Glomerular endothelial cell (primary cell): ENCODE measurements around the gene GMDS. TPM values are rescaled to one million over a fixed set of nuclear protein-coding genes. Genes with fewer than 3 reads are reported as not detected.

Source experiments
- DNase-seq: peaks from one replicate; pipeline ENCODE4 v3.0.0-alpha.2; 2011; ENCODE audit warnings: low read depth, low spot score; ENCODE audit errors: extremely low read depth
- total RNA-seq: library from RNA; depleted of rRNA; stranded (reverse); fragments of >200 nt; gene quantifications from 2 replicates; pipeline ENCODE4 v1.2.3, GENCODE V29; 2015

GMDS gene
- total RNA-seq, 1 donor from 2014 or later = 26.3 TPM

GRCh38 chr6:1789092-1789491 lies 456.3 kb downstream of the GMDS start:
- no peak for DNase-seq

DNA sequence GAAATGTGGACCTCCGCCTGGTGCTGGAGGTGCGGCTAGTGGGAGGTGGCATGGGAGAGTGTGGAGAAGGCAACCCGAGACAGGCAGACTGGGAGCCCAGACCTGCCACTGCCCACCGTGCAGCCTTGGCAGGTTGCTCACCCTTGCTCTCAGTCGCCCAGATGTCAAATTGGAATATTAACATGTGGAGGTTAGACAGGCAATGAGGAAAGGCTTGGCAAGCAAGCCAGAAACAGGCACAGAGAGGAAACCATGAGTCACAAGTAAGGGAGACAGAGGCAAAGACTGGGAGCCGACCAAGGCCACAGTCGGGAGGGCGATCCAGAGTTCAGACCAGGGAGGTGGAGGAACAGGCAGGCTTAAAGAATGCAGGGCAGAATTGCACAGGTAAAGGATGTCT lies 457.5 kb downstream of the GMDS start:
- DNase-seq = no peak

- DNase-seq = no peak
These were observed 458.7 kb downstream of the GMDS start for GRCh38 chr6:1786455-1787453.

- no peak for DNase-seq
These were observed 461.0 kb downstream of the GMDS start for GRCh38 chr6:1784422-1784884.

GRCh38 chr6:1781817-1782184 lies 463.6 kb downstream of the GMDS start:
- DNase-seq = no peak

- no peak for DNase-seq
These were observed 464.1 kb downstream of the GMDS start for GRCh38 chr6:1781152-1781816.

DNA sequence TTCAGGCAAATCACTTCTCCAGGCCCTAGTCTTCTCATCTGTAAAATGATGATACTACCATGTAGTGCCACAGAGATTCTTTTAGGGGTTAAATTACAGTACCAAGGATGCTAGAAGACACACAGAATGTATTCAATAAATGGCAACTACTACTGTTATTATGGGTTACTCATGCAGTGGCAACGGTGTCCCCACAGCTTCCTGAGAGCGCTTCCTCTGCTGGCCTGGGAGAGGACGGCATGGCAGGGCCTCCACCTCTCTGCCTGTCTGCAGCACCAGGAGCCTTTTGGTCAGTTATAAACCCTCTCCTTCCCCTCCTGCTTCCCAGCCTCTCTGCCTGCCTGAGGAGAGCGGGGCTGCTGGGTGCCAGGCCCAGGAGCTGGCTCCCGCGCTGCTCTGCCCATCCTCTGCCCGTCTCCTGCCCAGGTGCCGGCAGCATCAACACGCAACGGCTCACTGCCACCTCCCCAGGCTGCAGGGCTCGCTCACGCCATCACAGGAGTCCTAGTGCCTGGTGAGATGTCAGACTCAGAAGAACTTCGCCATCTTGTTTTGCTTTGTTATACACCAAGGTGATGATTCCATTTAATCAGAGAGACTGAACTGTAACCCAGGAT lies 465.0 kb downstream of the GMDS start:
- no peak for DNase-seq

DNA sequence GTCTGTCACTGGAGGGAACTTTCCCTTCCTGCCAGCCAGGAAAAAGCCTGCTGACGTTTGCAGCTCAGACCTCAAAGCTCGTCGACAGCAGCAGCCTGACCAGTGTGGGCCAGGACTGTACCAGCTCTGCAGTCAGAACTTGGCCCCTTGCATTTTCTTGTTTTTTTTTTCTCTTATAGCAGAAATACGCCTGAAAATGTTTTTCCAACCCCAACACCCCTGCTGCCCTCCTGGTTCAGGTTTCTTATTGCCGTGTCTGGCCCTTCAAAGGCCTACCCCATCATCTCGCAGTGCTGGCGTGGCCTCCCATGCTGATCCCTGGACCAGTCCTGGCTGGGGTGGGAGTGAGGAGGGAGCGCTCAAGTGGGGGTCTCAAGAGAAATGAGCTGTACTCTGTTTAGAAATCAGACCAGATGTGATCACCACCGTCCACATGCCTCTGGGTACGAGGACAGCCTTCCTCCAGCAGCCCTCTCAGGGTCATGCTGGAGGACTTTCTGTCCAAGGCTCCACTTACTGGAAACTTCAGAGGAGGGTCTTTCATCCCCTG lies 466.6 kb downstream of the GMDS start:
- DNase-seq = no peak

- no peak for DNase-seq
These were observed 467.3 kb downstream of the GMDS start for GRCh38 chr6:1777921-1778685.

DNA sequence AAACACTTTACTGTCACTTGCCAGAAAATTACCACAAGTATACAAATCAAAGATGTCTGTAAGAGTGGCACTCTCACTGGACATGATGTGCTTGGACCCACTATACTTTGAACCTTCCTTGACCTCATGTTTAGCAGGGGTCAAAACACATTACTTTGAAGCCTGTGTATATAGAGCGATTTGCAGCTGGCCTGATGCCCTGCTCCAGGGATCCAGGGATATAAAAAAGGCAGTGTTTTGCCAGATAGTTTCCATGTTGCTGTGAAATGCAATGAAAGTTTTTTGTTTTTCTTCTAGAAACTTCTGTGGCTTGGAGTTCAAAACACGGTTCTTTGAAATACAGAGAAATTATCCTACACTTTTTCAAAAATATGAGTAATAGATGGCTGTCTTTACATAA lies 470.0 kb downstream of the GMDS start:
- no peak for DNase-seq

GRCh38 chr6:1774226-1774915 lies 471.0 kb downstream of the GMDS start:
- no peak for DNase-seq

DNA sequence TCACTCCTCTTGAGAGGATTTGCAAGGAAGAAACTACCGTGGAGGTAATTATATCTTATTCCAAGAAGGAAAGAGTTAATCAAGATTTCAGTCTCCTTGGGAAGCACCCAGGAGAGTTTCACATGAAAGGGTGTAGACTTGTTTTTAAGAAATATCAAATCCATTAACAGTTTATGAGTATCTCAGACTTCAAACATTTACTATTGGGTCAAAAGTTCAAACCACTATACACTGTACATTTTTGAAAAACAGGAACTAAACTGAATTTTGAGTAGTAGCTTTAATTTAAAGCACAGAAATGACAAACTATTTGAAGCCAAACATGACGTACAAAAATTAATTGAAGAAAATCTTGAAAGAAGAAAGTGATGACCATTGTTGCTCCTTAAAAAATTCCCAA lies 471.7 kb downstream of the GMDS start:
- no peak for DNase-seq

- peak; percentile 75 for DNase-seq
These were observed 474.3 kb downstream of the GMDS start for GRCh38 chr6:1770968-1771723.

DNA sequence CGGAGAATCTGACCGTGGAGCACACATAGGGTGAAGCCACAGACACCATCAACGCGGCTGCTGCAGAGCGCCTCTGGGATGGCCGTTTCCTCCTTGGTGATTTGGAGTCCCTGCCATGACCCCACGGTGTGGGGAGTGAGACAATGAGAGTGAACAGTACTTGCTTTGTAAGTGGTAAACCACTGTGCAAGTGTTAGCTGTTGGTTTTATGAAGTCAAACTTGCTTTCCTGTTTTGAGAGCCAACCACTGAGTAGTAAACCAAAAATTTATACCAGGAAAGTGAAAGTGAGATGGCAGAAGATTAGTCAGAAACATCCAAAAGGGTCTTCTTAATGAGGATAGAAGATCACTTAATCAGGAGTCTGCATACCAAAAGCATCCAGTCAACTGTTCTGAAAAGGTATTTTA lies 475.0 kb downstream of the GMDS start:
- no peak for DNase-seq

DNA sequence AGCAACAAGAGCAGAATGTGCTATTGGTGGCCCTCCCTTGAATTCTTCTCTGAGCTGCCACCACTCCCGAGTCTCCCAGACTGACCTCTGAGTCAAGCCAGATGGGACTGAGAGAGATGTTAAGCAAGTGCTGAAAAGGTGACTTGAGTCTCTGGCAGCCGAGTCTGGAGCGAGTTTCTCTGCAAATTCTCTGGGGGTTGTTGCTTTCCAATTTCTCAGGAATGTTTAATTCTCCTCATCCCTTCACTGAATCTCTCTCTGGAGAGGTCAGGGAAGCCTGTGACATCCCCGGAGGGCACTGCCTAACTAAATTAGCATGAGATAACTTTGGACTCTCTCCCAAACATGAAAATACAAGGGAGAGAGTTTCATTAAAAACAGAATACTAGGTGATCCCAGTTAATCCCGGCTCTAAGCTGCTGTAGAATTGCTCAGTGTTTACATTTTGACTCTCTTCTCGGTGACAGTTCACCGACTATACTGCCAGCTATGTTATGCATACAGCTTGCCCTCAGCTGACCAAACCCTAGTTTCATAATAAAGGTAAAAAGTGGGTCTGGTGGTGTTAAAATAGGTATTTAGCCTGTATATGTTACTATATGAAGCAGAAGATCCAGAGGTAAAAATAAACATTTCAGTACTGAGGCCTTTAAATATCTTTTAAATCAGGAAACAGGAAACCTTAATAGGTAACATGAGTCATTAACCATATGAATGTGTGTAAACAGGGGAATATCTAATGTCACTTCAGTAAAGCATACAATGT lies 477.7 kb downstream of the GMDS start:
- no peak for DNase-seq

DNA sequence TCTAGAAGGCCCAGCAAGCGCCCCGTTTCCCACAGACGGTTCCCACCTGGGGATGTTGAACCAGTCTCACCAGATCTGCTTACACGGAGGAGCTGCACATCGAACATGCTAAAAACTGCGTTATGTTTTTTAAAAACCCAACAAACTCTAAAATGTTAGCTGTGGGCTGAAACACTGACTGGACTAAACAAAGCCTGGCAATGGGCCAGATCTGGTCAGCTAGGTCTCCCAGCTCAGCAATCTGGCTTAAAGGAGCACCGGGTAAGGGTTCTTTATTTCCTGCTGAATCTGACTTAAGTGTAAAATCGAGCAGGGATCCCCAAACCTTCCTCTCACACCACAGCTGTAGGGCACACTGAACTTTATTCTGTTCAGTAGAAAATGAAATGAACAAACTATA lies 478.8 kb downstream of the GMDS start:
- no peak for DNase-seq

GRCh38 chr6:1765160-1765903 lies 480.1 kb downstream of the GMDS start:
- DNase-seq = no peak
